HG03469 (cell line): ENCODE data around the gene CLIC6.

Experiments used
- ATAC-seq: cut with Tn5 transposase; IDR thresholded peaks from one replicate; pipeline ENCODE4 v1.9.1; 2021; ENCODE audit warnings: mild to moderate bottlenecking, moderate library complexity, moderate number of reproducible peaks; ENCODE audit not compliant: unreplicated experiment

CLIC6 gene

DNA sequence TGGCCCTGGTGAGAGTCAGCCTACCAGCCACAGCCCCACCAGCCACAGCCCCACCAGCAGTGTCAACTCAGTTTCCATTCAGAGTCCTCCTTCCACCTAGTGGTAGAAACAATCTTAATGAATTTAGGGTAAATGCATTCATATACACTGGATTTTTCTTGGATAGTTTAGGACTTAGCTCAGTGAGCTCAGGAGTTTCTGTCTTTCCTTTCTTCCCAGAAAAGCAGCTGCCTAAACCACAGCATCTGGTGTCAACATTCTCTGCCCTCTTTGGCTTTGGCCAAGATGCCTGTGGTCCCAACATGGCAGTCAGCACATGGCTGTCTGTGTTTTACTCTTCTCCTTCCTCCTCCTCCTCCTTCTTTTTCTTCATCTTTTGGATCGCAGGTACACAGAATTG lies 94.0 kb downstream of the CLIC6 start:
- ATAC-seq, result no peak

DNA sequence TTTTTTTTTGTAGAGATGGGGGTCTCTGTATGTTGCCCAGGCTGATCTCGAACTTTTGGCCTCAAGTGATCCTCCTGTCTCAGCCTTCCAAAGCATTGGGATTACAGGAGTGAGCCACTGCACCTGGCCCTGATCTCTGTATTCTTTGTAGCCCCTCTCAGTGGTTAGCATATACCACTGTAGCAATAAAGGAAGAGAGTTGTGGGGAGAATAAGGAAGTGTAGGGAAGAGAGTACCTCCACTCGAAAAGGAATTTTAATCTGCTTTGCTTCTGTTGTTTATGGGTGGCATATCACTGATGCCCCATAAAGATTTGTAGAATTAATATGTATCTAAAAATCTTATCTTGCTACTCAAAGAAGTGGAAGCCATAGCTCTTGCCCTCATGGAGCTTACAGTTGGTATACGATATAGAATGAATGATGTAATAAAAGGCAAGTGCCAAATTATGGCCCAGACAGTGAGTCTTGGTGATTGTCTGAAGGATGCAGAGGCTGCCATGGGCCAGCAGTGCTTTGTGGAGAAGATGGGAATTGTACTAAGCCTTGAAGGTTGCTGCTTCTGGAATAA lies 96.0 kb downstream of the CLIC6 start:
- no peak for ATAC-seq

DNA sequence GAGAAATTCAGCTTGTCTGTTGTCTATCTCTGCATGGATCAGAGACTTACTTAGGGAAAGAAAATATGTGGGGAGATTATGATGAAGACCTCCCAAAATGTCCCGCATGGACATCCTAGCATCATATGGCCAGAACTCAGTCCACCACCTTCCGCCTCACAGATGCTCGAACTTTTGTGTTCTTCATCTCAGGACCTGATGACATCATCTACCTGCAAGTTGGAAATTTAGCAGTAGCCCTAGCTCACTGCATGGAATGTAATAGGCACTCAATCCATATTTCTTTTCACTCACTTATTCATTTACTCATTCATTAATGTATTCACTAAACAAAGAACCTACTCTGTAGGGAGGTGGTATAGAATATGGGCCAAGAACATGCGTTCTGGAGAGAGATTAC lies 96.8 kb downstream of the CLIC6 start:
- ATAC-seq, result no peak

DNA sequence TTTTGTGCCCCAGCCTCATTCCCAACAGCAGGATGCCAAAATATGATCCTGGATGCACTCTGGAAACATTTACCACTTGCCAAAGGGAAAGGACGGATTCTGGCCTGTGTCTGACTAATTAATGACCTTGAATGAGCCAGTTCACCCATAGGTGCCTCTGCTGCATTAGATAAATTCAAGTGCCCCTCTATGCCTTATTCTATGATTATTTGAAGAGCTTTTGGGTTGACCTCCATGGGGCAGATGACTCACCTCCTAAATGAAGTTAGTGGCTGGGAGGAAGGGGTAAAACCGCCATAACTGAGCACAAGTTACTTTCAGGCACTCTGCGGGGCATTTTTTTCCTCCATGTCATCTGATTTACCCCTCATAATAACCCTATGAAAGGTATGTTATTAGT lies 98.1 kb downstream of the CLIC6 start:
- no peak for ATAC-seq
